Keratinocyte (primary cell): ENCODE results near the gene LCORL. TPM values are rescaled to one million over a fixed set of nuclear protein-coding genes. Genes with fewer than 3 reads are reported as not detected.

Experiments used
- DNase-seq: peaks from one replicate; pipeline ENCODE4 v3.0.0-alpha.2; 2011; ENCODE audit warnings: low read depth, missing footprints, low spot score
- FAIRE-seq: peaks from 2 replicates; lab custom pipeline; 2011; peaks lifted over from hg19 to GRCh38; lab: Jason Lieb, UNC
- H2AFZ ChIP-seq: 2 replicates; pipeline ENCODE4 v1.6.0; 2012; ENCODE audit warnings: low read length, control low read depth, inconsistent platforms; ENCODE audit not compliant: control insufficient read depth
- H3K27ac ChIP-seq: 2 replicates; pipeline ENCODE4 v1.5.1; 2011; ENCODE audit warnings: low read length; ENCODE audit not compliant: control insufficient read depth, insufficient read depth
- H3K27me3 ChIP-seq: 3 replicates; pipeline ENCODE4 v1.6.0; 2011; ENCODE audit warnings: low read length; ENCODE audit not compliant: control insufficient read depth, insufficient read depth; ENCODE audit errors: extremely low read depth
- H3K36me3 ChIP-seq, 2 experiments: 2 replicates in 1 of 2; 3 replicates in 1 of 2; pipeline ENCODE4 v1.5.1; 2011; ENCODE audit warnings: low read length in 2 of 2, mild to moderate bottlenecking in 1 of 2; ENCODE audit not compliant: control insufficient read depth in 2 of 2, insufficient read depth in 2 of 2; ENCODE audit errors: extremely low read depth in 1 of 2
- H3K4me1 ChIP-seq: 3 replicates; pipeline ENCODE4 v1.5.1; 2011; ENCODE audit warnings: low read length; ENCODE audit not compliant: control insufficient read depth, insufficient read depth; ENCODE audit errors: extremely low read depth
- H3K4me2 ChIP-seq: 3 replicates; pipeline ENCODE4 v1.6.0; 2011; ENCODE audit warnings: low read depth, low read length; ENCODE audit not compliant: control insufficient read depth, insufficient read depth; ENCODE audit errors: extremely low read depth
- H3K4me3 ChIP-seq, 3 experiments: fragments of 200-600 bp in 1 of 3; sonication (generic) in 1 of 3; 2 replicates in 2 of 3; 3 replicates in 1 of 3; pipeline ENCODE4 v1.5.1; 2011 to 2016; ENCODE audit warnings: low read length in 3 of 3, mild to moderate bottlenecking in 3 of 3, control low read depth in 2 of 3, inconsistent platforms in 1 of 3, low read depth in 1 of 3, mixed read lengths in 1 of 3, mixed run types in 1 of 3, moderate library complexity in 1 of 3; ENCODE audit not compliant: control insufficient read depth in 2 of 3, insufficient read depth in 2 of 3; ENCODE audit errors: extremely low read depth in 1 of 3
- H3K79me2 ChIP-seq: 2 replicates; pipeline ENCODE4 v1.6.0; 2012; ENCODE audit warnings: low read length; ENCODE audit not compliant: control insufficient read depth, insufficient read depth
- H3K9ac ChIP-seq: 3 replicates; pipeline ENCODE4 v1.6.0; 2011; ENCODE audit warnings: low read length; ENCODE audit not compliant: control insufficient read depth, insufficient read depth; ENCODE audit errors: extremely low read depth
- H3K9me1 ChIP-seq: 3 replicates; pipeline ENCODE4 v1.6.0; 2011; ENCODE audit warnings: low read length; ENCODE audit not compliant: control insufficient read depth, insufficient read depth; ENCODE audit errors: extremely low read depth
- H3K9me3 ChIP-seq: 2 replicates; pipeline ENCODE4 v1.5.1; 2012; ENCODE audit warnings: low read depth, low read length; ENCODE audit not compliant: control insufficient read depth
- H4K20me1 ChIP-seq: 3 replicates; pipeline ENCODE4 v1.6.0; 2011; ENCODE audit warnings: low read length; ENCODE audit not compliant: control insufficient read depth, insufficient read depth; ENCODE audit errors: extremely low read depth
- EZH2 ChIP-seq: IDR thresholded peaks from one replicate; pipeline ENCODE4 v1.6.1; 2012; ENCODE audit warnings: inconsistent platforms, mild to moderate bottlenecking, low read length, moderate library complexity
- dilution Hi-C: fragments of 300-500 bp; cut with MboI; formaldehyde crosslinking; loops from one replicate; pipeline ENCODE4 v1.7.0; 2020; ENCODE audit warnings: low sequenced_read_pairs; ENCODE audit not compliant: extremely low pct_ligation_motif_present
- polyA plus RNA-seq, 5 experiments: library from polyadenylated mRNA; depleted of rRNA in 3 of 5; stranded (reverse) in 3 of 5; stranded (forward) in 1 of 5; unstranded in 1 of 5; fragments of >200 nt; gene quantifications; 1 replicate in 1 of 5; 2 replicates in 3 of 5; 3 replicates in 1 of 5; pipeline versions ENCODE4 v1.2.1 to v1.2.3, GENCODE V29; 2011 to 2012; ENCODE audit warnings: missing spikeins in 2 of 5, low read depth in 1 of 5, low replicate concordance in 1 of 5
- TF ChIP-seq, protein P1 (sequence below), 3 experiments: IDR thresholded peaks in 1 of 3; conservative IDR thresholded peaks in 1 of 3; optimal IDR thresholded peaks in 1 of 3; 2 replicates in 2 of 3; 3 replicates in 1 of 3; pipeline versions ENCODE3 to v1.5.1; 2011; ENCODE audit warnings: low read length in 3 of 3, mild to moderate bottlenecking in 3 of 3, moderate library complexity in 2 of 3, control low read depth in 1 of 3, inconsistent platforms in 1 of 3; ENCODE audit not compliant: insufficient read depth in 2 of 3; ENCODE audit errors: extremely low read depth in 1 of 3

Gene LCORL
- polyA plus RNA-seq, 1 donor (not counting 4 experiments of a cell fraction or from before 2014, with no cell fraction given), result 3.3 TPM

DNA sequence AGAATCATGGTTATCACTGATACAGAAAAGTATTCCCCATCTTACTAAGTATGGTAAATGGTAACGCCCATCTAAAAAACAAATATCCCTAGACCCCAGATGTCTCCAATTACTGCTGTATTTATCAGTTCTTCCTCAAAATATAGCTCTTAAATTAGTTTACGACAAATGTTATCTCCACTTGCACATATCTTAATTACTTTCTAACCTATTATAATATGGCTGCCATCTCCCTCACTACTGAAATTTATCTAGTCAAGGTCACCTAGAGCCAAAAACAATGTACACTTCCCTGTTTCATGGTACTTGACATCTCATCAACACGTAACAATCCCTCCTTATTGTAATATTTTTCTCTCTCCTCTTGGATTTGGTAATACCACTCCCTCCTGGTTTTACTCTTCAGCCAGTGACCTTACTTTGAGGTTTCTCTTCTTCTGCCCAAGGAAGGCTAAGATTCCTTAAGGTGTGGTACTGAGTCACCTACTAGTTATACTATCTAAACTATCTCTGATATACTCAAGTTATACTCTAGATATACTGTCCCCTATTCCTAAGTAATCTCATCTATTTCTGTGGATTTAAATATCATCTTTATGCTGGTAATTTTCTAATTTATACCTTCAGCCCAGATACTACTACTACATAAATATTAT, 8.6 kb downstream of the LCORL start:
- dilution Hi-C loops, result no loop called here
- no peak for TF ChIP-seq EZH2
- TF ChIP-seq, protein P1, sequence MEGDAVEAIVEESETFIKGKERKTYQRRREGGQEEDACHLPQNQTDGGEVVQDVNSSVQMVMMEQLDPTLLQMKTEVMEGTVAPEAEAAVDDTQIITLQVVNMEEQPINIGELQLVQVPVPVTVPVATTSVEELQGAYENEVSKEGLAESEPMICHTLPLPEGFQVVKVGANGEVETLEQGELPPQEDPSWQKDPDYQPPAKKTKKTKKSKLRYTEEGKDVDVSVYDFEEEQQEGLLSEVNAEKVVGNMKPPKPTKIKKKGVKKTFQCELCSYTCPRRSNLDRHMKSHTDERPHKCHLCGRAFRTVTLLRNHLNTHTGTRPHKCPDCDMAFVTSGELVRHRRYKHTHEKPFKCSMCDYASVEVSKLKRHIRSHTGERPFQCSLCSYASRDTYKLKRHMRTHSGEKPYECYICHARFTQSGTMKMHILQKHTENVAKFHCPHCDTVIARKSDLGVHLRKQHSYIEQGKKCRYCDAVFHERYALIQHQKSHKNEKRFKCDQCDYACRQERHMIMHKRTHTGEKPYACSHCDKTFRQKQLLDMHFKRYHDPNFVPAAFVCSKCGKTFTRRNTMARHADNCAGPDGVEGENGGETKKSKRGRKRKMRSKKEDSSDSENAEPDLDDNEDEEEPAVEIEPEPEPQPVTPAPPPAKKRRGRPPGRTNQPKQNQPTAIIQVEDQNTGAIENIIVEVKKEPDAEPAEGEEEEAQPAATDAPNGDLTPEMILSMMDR (optimal IDR thresholded peaks at IDR 0.05 in 1 of 3, IDR thresholded peaks at IDR 0.05 in 1 of 3, conservative IDR thresholded peaks at IDR 0.05 in 1 of 3; ENCODE audit: extremely low read depth in 1 of 3, insufficient read depth in 2 of 3, low read length in 3 of 3), result no peak
- Histone ChIP-seq H3K4me1 (no peaks in the 10 kb centered on the region), H2AFZ (no peak overlapping the region), H4K20me1 (no peaks in the 10 kb centered on the region), H3K4me3 (no peak overlapping the region), H3K79me2 (peaks cover 54% of the 10 kb centered on the region), H3K9me1 (no peaks in the 10 kb centered on the region), H3K27me3 (no peaks in the 10 kb centered on the region), H3K4me2 (no peak overlapping the region), H3K9me3 (no peaks in the 10 kb centered on the region), H3K36me3 (no peaks in the 10 kb centered on the region), H3K27ac (no peak overlapping the region), H3K9ac (no peak overlapping the region)
- DNase-seq (no peak), FAIRE-seq (peak; percentile 17)

DNA sequence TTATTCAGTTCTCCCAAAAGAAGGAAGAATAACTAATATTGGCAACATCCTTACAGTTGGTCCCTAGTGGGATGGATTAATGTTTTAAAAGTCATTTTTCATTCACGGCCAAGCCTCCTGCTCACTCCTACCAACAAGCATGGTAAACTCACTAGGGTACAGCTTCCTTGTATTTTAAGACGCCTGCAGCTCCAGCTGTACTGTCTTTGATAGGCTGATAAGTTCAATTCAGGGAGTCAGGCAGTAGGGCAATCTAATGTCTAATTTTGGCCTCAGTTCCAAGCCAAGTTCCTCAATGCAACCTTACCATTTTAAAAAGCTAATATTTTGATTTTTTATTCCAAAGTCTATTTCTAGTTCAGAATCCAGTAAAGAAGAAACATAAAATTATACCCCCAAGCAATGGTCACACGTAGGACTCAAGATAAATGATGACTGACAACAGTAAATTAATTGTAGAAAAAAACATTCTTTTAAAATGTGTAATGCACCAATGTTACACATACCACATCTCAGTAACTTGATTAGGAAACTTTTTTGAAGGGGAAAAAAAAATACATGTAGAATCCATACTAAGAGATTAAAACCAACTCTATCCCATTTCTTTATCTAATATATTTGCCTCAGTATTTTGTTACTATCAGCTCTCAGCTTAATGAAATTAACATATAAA, 9.3 kb downstream of the LCORL start:
- peaks cover 47% of the 10 kb centered on the region for H3K79me2 ChIP-seq
- DNase-seq (no peak), FAIRE-seq (no peak)
- no peak overlapping the region for H3K27ac ChIP-seq
- H3K27me3 ChIP-seq, result no peaks in the 10 kb centered on the region
- TF ChIP-seq, protein P1 (optimal IDR thresholded peaks at IDR 0.05 in 1 of 3, IDR thresholded peaks at IDR 0.05 in 1 of 3, conservative IDR thresholded peaks at IDR 0.05 in 1 of 3; ENCODE audit: extremely low read depth in 1 of 3, insufficient read depth in 2 of 3, low read length in 3 of 3), result no peak
- no peak for TF ChIP-seq EZH2
- H3K36me3 ChIP-seq, result no peaks in the 10 kb centered on the region
- H3K4me1 ChIP-seq, result no peaks in the 10 kb centered on the region
- no peak overlapping the region for H3K9ac ChIP-seq
- no peaks in the 10 kb centered on the region for H3K9me3 ChIP-seq
- no peaks in the 10 kb centered on the region for H4K20me1 ChIP-seq
- dilution Hi-C loops, result no loop called here
- H3K4me3 ChIP-seq, result no peak overlapping the region
- no peak overlapping the region for H3K4me2 ChIP-seq
- H3K9me1 ChIP-seq, result no peaks in the 10 kb centered on the region
- H2AFZ ChIP-seq, result no peak overlapping the region
